Measurements from ENCODE around the gene CTNNAL1. TPM values are rescaled to one million over a fixed set of nuclear protein-coding genes. Genes with fewer than 3 reads are reported as not detected.

Gene CTNNAL1
- total RNA-seq, 1 donor from 2014 or later: 13.7 TPM

- no peak for DNase-seq
- Mint-ChIP-seq H3K4me1 (ENCODE audit: low read depth, unreplicated experiment) (peaks cover 2% of the 10 kb centered on the region), H3K27me3 (ENCODE audit: unreplicated experiment) (no peaks in the 10 kb centered on the region), H3K4me3 (ENCODE audit: unreplicated experiment) (no peak overlapping the region), H3K9me3 (ENCODE audit: unreplicated experiment) (peaks cover 2% of the 10 kb centered on the region), H3K27ac (ENCODE audit: unreplicated experiment) (no peak overlapping the region), H3K36me3 (ENCODE audit: unreplicated experiment) (no peaks in the 10 kb centered on the region)
- TF ChIP-seq CTCF (IDR thresholded peaks at IDR 0.05; ENCODE audit: partially characterized antibody, unreplicated experiment): no peak
Measured at GRCh38 chr9:109030426-109030825, 17.1 kb upstream of the CTNNAL1 start.

GRCh38 chr9:109028457-109028856 lies 15.2 kb upstream of the CTNNAL1 start:
- no peak for DNase-seq
- TF ChIP-seq CTCF (IDR thresholded peaks at IDR 0.05; ENCODE audit: partially characterized antibody, unreplicated experiment): no peak
- H3K4me3 Mint-ChIP-seq (ENCODE audit: unreplicated experiment): no peak overlapping the region
- no peak overlapping the region for H3K27ac Mint-ChIP-seq (ENCODE audit: unreplicated experiment)
- H3K4me1 Mint-ChIP-seq (ENCODE audit: low read depth, unreplicated experiment): peaks cover 2% of the 10 kb centered on the region
- no peaks in the 10 kb centered on the region for H3K36me3 Mint-ChIP-seq (ENCODE audit: unreplicated experiment)
- H3K9me3 Mint-ChIP-seq (ENCODE audit: unreplicated experiment): peaks cover 2% of the 10 kb centered on the region
- H3K27me3 Mint-ChIP-seq (ENCODE audit: unreplicated experiment): no peaks in the 10 kb centered on the region

- no peak overlapping the region for H3K4me3 Mint-ChIP-seq (ENCODE audit: unreplicated experiment)
- H3K27me3 Mint-ChIP-seq (ENCODE audit: unreplicated experiment): no peaks in the 10 kb centered on the region
- no peak for TF ChIP-seq CTCF (IDR thresholded peaks at IDR 0.05; ENCODE audit: partially characterized antibody, unreplicated experiment)
- no peak for DNase-seq
- peaks cover 2% of the 10 kb centered on the region for H3K4me1 Mint-ChIP-seq (ENCODE audit: low read depth, unreplicated experiment)
- no peak overlapping the region for H3K27ac Mint-ChIP-seq (ENCODE audit: unreplicated experiment)
- H3K36me3 Mint-ChIP-seq (ENCODE audit: unreplicated experiment): no peaks in the 10 kb centered on the region
- H3K9me3 Mint-ChIP-seq (ENCODE audit: unreplicated experiment): peaks cover 2% of the 10 kb centered on the region
Measured at GRCh38 chr9:109027176-109027575, 13.9 kb upstream of the CTNNAL1 start.

GRCh38 chr9:109026306-109026705 lies 13.0 kb upstream of the CTNNAL1 start:
- Mint-ChIP-seq H3K4me1 (ENCODE audit: low read depth, unreplicated experiment) (peaks cover 2% of the 10 kb centered on the region), H3K27me3 (ENCODE audit: unreplicated experiment) (no peaks in the 10 kb centered on the region), H3K4me3 (ENCODE audit: unreplicated experiment) (no peak overlapping the region), H3K9me3 (ENCODE audit: unreplicated experiment) (peaks cover 2% of the 10 kb centered on the region), H3K36me3 (ENCODE audit: unreplicated experiment) (no peaks in the 10 kb centered on the region), H3K27ac (ENCODE audit: unreplicated experiment) (no peak overlapping the region)
- DNase-seq: no peak
- TF ChIP-seq CTCF (IDR thresholded peaks at IDR 0.05; ENCODE audit: partially characterized antibody, unreplicated experiment): no peak

GRCh38 chr9:109022873-109023272 lies 9.6 kb upstream of the CTNNAL1 start:
- Mint-ChIP-seq H3K27ac (ENCODE audit: unreplicated experiment) (no peak overlapping the region), H3K4me1 (ENCODE audit: low read depth, unreplicated experiment) (peaks cover 2% of the 10 kb centered on the region), H3K27me3 (ENCODE audit: unreplicated experiment) (no peaks in the 10 kb centered on the region), H3K4me3 (ENCODE audit: unreplicated experiment) (no peak overlapping the region), H3K36me3 (ENCODE audit: unreplicated experiment) (no peaks in the 10 kb centered on the region), H3K9me3 (ENCODE audit: unreplicated experiment) (no peaks in the 10 kb centered on the region)
- TF ChIP-seq CTCF (IDR thresholded peaks at IDR 0.05; ENCODE audit: partially characterized antibody, unreplicated experiment): no peak
- DNase-seq: no peak
